Endothelial cell of umbilical vein (primary cell): ENCODE results near the gene OR5C1. TPM values are rescaled to one million over a fixed set of nuclear protein-coding genes. Genes with fewer than 3 reads are reported as not detected.

Experiments
- BruUV-seq: library from RNA; stranded (reverse); fragments of 400-500 nt; replicated peaks from 2 replicates; lab custom pipeline; 2021; lab: Mats Ljungman, UMichigan
- CTCF ChIA-PET: fragments of 300-600, 350-600 bp; sonication (Branson Sonifier 250); formaldehyde crosslinking; loops from one replicate; lab custom pipeline; 2021; ENCODE audit warnings: antibody characterized with exemption, inconsistent platforms; lab: Charles Lee
- POLR2A ChIA-PET: fragments of 300-600, 350-600 bp; sonication (Branson Sonifier 250); formaldehyde crosslinking; loops from one replicate; lab custom pipeline; 2021; ENCODE audit warnings: antibody characterized with exemption, inconsistent platforms; lab: Charles Lee
- DNase-seq: peaks from one replicate; pipeline ENCODE4 v3.0.0-alpha.2; 2011; ENCODE audit warnings: low read depth, low spot score
- FAIRE-seq: peaks from 2 replicates; lab custom pipeline; 2011; peaks lifted over from hg19 to GRCh38; lab: Jason Lieb, UNC
- H2AFZ ChIP-seq: 2 replicates; pipeline ENCODE4 v1.6.0; 2012; ENCODE audit warnings: low read depth, low read length, control low read depth, inconsistent platforms
- H3K27ac ChIP-seq: 2 replicates; pipeline ENCODE4 v1.5.1; 2011; ENCODE audit warnings: low read depth, mild to moderate bottlenecking, control low read depth, low read length, moderate library complexity; ENCODE audit not compliant: insufficient read depth
- H3K27me3 ChIP-seq, 2 experiments: 2 replicates each; pipeline versions ENCODE4 v1.6.0 to v1.6.1; 2011; ENCODE audit warnings: low read length in 2 of 2, mixed read lengths in 1 of 2; ENCODE audit not compliant: control insufficient read depth in 2 of 2, insufficient read depth in 2 of 2
- H3K36me3 ChIP-seq, 2 experiments: 2 replicates in 1 of 2; 3 replicates in 1 of 2; pipeline ENCODE4 v1.5.1; 2011; ENCODE audit warnings: low read length in 2 of 2, mild to moderate bottlenecking in 1 of 2, moderate library complexity in 1 of 2; ENCODE audit not compliant: control insufficient read depth in 2 of 2, insufficient read depth in 2 of 2; ENCODE audit errors: extremely low read depth in 1 of 2
- H3K4me1 ChIP-seq: 3 replicates; pipeline ENCODE4 v1.5.1; 2011; ENCODE audit warnings: mild to moderate bottlenecking, low read length; ENCODE audit not compliant: control insufficient read depth, insufficient read depth; ENCODE audit errors: extremely low read depth
- H3K4me2 ChIP-seq: 2 replicates; pipeline ENCODE4 v1.6.1; 2011; ENCODE audit warnings: low read length, control low read depth, mixed read lengths; ENCODE audit not compliant: insufficient read depth
- H3K4me3 ChIP-seq, 3 experiments: fragments of 200-600 bp in 1 of 3; sonication (generic), shearing (Covaris generic) in 1 of 3; replicated peaks in 1 of 3; 2 replicates each; pipeline ENCODE4 v1.5.1; 2011 to 2016; ENCODE audit warnings: control low read depth in 3 of 3, low read length in 3 of 3, mild to moderate bottlenecking in 2 of 3, inconsistent platforms in 1 of 3, low read depth in 1 of 3, moderate library complexity in 1 of 3; ENCODE audit not compliant: insufficient read depth in 1 of 3
- H3K79me2 ChIP-seq: 2 replicates; pipeline ENCODE4 v1.6.0; 2012; ENCODE audit warnings: low read length, inconsistent platforms; ENCODE audit not compliant: control insufficient read depth, insufficient read depth
- H3K9ac ChIP-seq: replicated peaks from 2 replicates; pipeline ENCODE3; 2011; ENCODE audit warnings: low read length, control low read depth; ENCODE audit not compliant: insufficient read depth; ENCODE audit errors: extremely low read depth
- H3K9me1 ChIP-seq: replicated peaks from 3 replicates; pipeline ENCODE4 v1.6.0; 2011; ENCODE audit warnings: mild to moderate bottlenecking, low read length; ENCODE audit not compliant: control insufficient read depth, insufficient read depth; ENCODE audit errors: extremely low read depth
- H3K9me3 ChIP-seq: replicated peaks from 2 replicates; pipeline ENCODE4 v1.5.1; 2012; ENCODE audit warnings: low read length, inconsistent platforms; ENCODE audit not compliant: control insufficient read depth, insufficient read depth
- H4K20me1 ChIP-seq: replicated peaks from 2 replicates; pipeline ENCODE3; 2011; ENCODE audit warnings: mild to moderate bottlenecking, low read length; ENCODE audit not compliant: control insufficient read depth, insufficient read depth; ENCODE audit errors: extremely low read depth
- EZH2 ChIP-seq: IDR thresholded peaks from 2 replicates; pipeline ENCODE4 v1.6.1; 2012; ENCODE audit warnings: borderline replicate concordance, low read depth, mild to moderate bottlenecking, moderate library complexity, low read length, inconsistent platforms; ENCODE audit not compliant: severe bottlenecking
- FOS ChIP-seq: IDR thresholded peaks from 2 replicates; pipeline ENCODE4 v1.6.1; 2011; ENCODE audit warnings: mild to moderate bottlenecking, low read length, moderate library complexity, borderline replicate concordance; ENCODE audit not compliant: insufficient read depth
- GATA2 ChIP-seq: IDR thresholded peaks from 2 replicates; pipeline ENCODE4 v1.7.0; 2011; ENCODE audit warnings: low read depth, mild to moderate bottlenecking, moderate library complexity, mixed read lengths, low read length; ENCODE audit not compliant: insufficient read length, insufficient read depth
- JUN ChIP-seq: IDR thresholded peaks from 2 replicates; pipeline ENCODE4 v1.6.1; 2011; ENCODE audit warnings: borderline replicate concordance, low read depth; ENCODE audit not compliant: insufficient read length, insufficient read depth
- MYC ChIP-seq: IDR thresholded peaks from one replicate; pipeline ENCODE4 v1.6.1; 2011; ENCODE audit warnings: mild to moderate bottlenecking, low read depth, low read length
- POLR2A ChIP-seq: IDR thresholded peaks from 2 replicates; pipeline ENCODE4 v1.6.1; 2012; ENCODE audit warnings: low read depth, mild to moderate bottlenecking, control low read depth, low read length
- POLR2AphosphoS5 ChIP-seq: IDR thresholded peaks from 2 replicates; pipeline ENCODE4 v1.6.1; 2012; ENCODE audit warnings: low read depth, mild to moderate bottlenecking, control low read depth, low read length, moderate library complexity; ENCODE audit not compliant: insufficient read depth
- dilution Hi-C: fragments of 300-500 bp; cut with MboI; formaldehyde crosslinking; loops from one replicate; pipeline ENCODE4 v1.15.0; 2019; ENCODE audit warnings: low sequenced_read_pairs; ENCODE audit not compliant: extremely low pct_ligation_motif_present
- intact Hi-C: fragments of 100-400 bp; cut with micrococcal nuclease; formaldehyde crosslinking; loops from one replicate; pipeline ENCODE4 v1.10.0; 2022
- polyA plus RNA-seq, 4 experiments: library from polyadenylated mRNA; depleted of rRNA in 3 of 4; stranded (reverse) in 3 of 4; unstranded in 1 of 4; fragments of >200 nt; gene quantifications; 2 replicates each; pipeline versions ENCODE4 v1.2.1 to v1.2.3, GENCODE V29; 2011 to 2012; ENCODE audit warnings: missing spikeins in 1 of 4
- total RNA-seq: library from RNA; stranded (reverse); gene quantifications from 2 replicates; pipeline ENCODE4 v1.2.3, GENCODE V29; 2021
- TF ChIP-seq, protein P1 (sequence below), 2 donors: IDR thresholded peaks; 1 replicate in 1 of 2; 2 replicates in 1 of 2; pipeline ENCODE4 v1.5.1; 2011; ENCODE audit warnings: low read length in 2 of 2, mild to moderate bottlenecking in 2 of 2, moderate library complexity in 2 of 2, control low read depth in 1 of 2, inconsistent platforms in 1 of 2, low read depth in 1 of 2; ENCODE audit not compliant: insufficient read depth in 1 of 2; ENCODE audit errors: extremely low read depth in 1 of 2
- TF ChIP-seq, protein P2 (sequence below): IDR thresholded peaks from 2 replicates; pipeline ENCODE4 v1.6.1; 2011; ENCODE audit not compliant: insufficient read depth, insufficient read length

The OR5C1 gene
- total and polyA plus RNA-seq, 2 donors (not counting 3 experiments of a cell fraction or from before 2014, with no cell fraction given), result not detected

DNA sequence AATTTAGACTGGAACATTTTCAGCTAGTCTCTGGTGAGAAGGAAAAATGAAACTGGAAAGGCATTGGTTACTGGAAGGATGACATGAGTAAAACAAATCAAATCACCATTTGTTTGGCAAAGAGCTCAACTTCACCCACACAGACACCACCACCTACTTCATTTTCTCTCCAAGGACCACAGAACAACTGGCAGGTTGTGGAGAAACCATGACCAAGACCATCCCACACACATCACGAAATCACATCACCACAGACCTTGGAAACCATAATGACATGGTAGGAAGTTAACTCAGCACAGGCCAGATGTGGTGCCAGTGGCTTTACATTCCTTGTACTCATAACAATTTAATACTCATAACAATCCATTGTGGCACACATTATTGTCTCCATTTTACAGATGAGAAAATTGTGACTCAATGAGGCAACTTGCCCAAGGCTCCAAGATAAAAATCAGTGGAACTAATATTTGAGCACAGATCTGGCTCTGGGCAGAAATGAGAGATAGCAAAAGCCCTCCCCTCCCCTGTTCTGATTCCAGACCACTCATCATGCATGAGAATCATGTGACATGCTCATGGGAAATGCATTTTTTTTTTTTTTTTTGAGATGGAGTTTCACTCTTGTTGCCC, 18.7 kb downstream of the OR5C1 start:
- TF ChIP-seq, protein P1, sequence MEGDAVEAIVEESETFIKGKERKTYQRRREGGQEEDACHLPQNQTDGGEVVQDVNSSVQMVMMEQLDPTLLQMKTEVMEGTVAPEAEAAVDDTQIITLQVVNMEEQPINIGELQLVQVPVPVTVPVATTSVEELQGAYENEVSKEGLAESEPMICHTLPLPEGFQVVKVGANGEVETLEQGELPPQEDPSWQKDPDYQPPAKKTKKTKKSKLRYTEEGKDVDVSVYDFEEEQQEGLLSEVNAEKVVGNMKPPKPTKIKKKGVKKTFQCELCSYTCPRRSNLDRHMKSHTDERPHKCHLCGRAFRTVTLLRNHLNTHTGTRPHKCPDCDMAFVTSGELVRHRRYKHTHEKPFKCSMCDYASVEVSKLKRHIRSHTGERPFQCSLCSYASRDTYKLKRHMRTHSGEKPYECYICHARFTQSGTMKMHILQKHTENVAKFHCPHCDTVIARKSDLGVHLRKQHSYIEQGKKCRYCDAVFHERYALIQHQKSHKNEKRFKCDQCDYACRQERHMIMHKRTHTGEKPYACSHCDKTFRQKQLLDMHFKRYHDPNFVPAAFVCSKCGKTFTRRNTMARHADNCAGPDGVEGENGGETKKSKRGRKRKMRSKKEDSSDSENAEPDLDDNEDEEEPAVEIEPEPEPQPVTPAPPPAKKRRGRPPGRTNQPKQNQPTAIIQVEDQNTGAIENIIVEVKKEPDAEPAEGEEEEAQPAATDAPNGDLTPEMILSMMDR (IDR thresholded peaks at IDR 0.05; ENCODE audit: extremely low read depth in 1 of 2, insufficient read depth in 1 of 2, low read depth in 1 of 2, low read length in 2 of 2), result no peak
- TF ChIP-seq POLR2AphosphoS5 (no peak), GATA2 (no peak), MYC (no peak), JUN (no peak), FOS (no peak), EZH2 (no peak), POLR2A (no peak)
- TF ChIP-seq, protein P2, sequence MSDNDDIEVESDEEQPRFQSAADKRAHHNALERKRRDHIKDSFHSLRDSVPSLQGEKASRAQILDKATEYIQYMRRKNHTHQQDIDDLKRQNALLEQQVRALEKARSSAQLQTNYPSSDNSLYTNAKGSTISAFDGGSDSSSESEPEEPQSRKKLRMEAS, result no peak
- no peak overlapping the region for H3K9ac ChIP-seq
- H3K27me3 ChIP-seq, result no peaks in the 10 kb centered on the region
- FAIRE-seq, result no peak
- no peaks in the 10 kb centered on the region for H3K79me2 ChIP-seq
- ChIA-PET CTCF (interaction anchor here (1.1 to 7.7 kb wide), 5 partner anchors 308 to 708 kb away, joined by 3 to 97 read pairs (median 10); no protein-coding TSS in a partner anchor), POLR2A (no interaction called here)
- no peaks in the 10 kb centered on the region for H3K9me3 ChIP-seq
- H3K4me2 ChIP-seq, result no peak overlapping the region
- H3K9me1 ChIP-seq, result no peaks in the 10 kb centered on the region
- H2AFZ ChIP-seq, result no peak overlapping the region
- H3K4me3 ChIP-seq, result no peak overlapping the region
- DNase-seq, result no peak
- H3K27ac ChIP-seq, result no peak overlapping the region
- no peaks in the 10 kb centered on the region for H3K36me3 ChIP-seq
- dilution Hi-C loops, result no loop called here
- H3K4me1 ChIP-seq, result peaks cover 2% of the 10 kb centered on the region
- no TSS peak for BruUV-seq
- no peaks in the 10 kb centered on the region for H4K20me1 ChIP-seq
- intact Hi-C loops, result no loop called here
